Gastroesophageal sphincter (tissue), 3 donors: ENCODE data around the gene EFEMP2.

ENCODE experiments used
- CTCF ChIP-seq, 4 experiments: fragments of 200-600 bp in 2 of 4; fragments of 450-650 bp in 2 of 4; sonication (generic) in 1 of 4; IDR thresholded peaks; one replicate each; pipeline ENCODE4 v1.5.1; 2017 to 2019; ENCODE audit warnings: antibody characterized with exemption in 4 of 4, mild to moderate bottlenecking in 2 of 4, moderate library complexity in 2 of 4
- POLR2A ChIP-seq, 2 donors: fragments of 450-650 bp; IDR thresholded peaks; one replicate each; pipeline ENCODE4 v1.6.1; 2017; ENCODE audit warnings: antibody characterized with exemption in 2 of 2, mild to moderate bottlenecking in 2 of 2, moderate library complexity in 1 of 2

GRCh38 chr11:65859812-65860277 is 12.8 kb downstream of the EFEMP2 start:
- TF ChIP-seq POLR2A (IDR thresholded peaks at IDR 0.05) (no peak), CTCF (IDR thresholded peaks at IDR 0.05) (no peak)
